Activated CD4-positive, CD25-positive, alpha-beta regulatory T cell treated with anti-CD3 and anti-CD28 coated beads, Interleukin-2, amount 50 U/mL, for 16 hours (primary cell): Measurements from ENCODE around the gene GPM6B.
"Not testable (repeated sequence)": the region's sequence is repeated elsewhere in the genome, so short reads cannot be mapped to it uniquely, and the experiment has no call there.

ENCODE experiments used
- DNase-seq: peaks from one replicate; pipeline ENCODE4 v3.0.0-alpha.2; 2020; ENCODE audit warnings: low read depth, low spot score

Gene GPM6B

DNA sequence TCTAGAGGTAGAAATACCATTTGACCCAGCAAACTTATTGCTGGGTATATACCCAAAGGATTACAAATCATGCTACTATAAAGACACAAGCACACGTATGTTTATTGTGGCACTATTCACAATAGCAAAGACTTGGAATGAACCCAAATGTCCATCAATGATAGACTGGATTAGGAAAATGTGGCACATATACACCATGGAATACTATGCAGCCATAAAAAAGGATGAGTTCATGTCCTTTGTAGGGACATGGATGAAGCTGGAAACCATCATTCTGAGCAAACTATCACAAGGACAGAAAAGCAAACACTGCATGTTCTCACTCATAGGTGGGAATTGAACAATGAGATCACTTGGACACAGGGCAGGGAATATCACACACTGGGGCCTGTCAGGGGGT, 86.4 kb downstream of the GPM6B start:
- DNase-seq: not testable (repeated sequence)

GRCh38 chrX:13726583-13726982, 90.3 kb downstream of the GPM6B start:
- DNase-seq: not testable (repeated sequence)

DNA sequence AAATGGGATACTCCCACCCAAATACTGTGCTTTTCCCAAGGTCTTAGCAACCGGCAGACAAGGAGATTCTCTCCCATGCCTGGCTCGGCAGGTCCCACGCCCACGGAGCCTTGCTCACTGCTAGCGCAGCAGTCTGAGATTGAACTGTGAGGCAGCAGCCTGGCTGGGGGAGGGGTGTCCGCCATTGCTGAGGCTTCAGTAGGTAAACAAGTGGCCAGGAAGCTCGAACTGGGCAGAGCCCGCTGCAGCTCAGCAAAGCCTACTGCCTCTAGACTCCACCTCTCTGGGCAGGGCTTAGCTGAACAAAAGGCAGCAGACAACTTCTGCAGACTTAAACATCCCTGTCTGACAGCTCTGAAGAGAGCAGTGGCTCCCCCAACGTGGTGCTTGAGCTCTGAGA, 92.0 kb downstream of the GPM6B start:
- not testable (repeated sequence) for DNase-seq

GRCh38 chrX:13721819-13722519, 94.9 kb downstream of the GPM6B start:
- DNase-seq: no peak

GRCh38 chrX:13721371-13721770, 95.5 kb downstream of the GPM6B start:
- no peak for DNase-seq
